KMS-11 (cell line): ENCODE results near the gene FLNC.

Experiments used
- H2AFZ ChIP-seq: fragments of 200-600 bp; sonication (generic); 2 replicates; pipeline ENCODE4 v1.6.1; 2016; ENCODE audit warnings: antibody characterized with exemption, mixed run types, low read depth
- H3K27ac ChIP-seq: fragments of 200-600 bp; sonication (generic); 2 replicates; pipeline ENCODE4 v1.6.1; 2016; ENCODE audit warnings: mild to moderate bottlenecking, mixed run types
- H3K27me3 ChIP-seq: fragments of 200-600 bp; sonication (generic); 2 replicates; pipeline ENCODE4 v1.6.1; 2017; ENCODE audit warnings: mild to moderate bottlenecking, low read depth, mixed run types, moderate library complexity; ENCODE audit not compliant: insufficient read depth
- H3K36me3 ChIP-seq: fragments of 200-600 bp; sonication (generic); 2 replicates; pipeline ENCODE4 v1.6.1; 2017; ENCODE audit warnings: mild to moderate bottlenecking, mixed run types; ENCODE audit not compliant: insufficient read depth
- H3K4me1 ChIP-seq: fragments of 200-600 bp; sonication (generic); 2 replicates; pipeline ENCODE4 v1.6.1; 2016; ENCODE audit warnings: mild to moderate bottlenecking, low read depth, mixed run types; ENCODE audit not compliant: poor library complexity, severe bottlenecking
- H3K4me2 ChIP-seq: fragments of 200-600 bp; sonication (generic); 2 replicates; pipeline ENCODE4 v1.7.0; 2016; ENCODE audit warnings: mild to moderate bottlenecking, mixed run types
- H3K4me3 ChIP-seq: fragments of 200-600 bp; sonication (generic); IDR thresholded peaks from 2 replicates; pipeline ENCODE4 v1.6.1; 2017; ENCODE audit warnings: low read depth, low read length, mixed read lengths; ENCODE audit not compliant: insufficient read depth
- H3K79me2 ChIP-seq: fragments of 200-600 bp; sonication (generic); 2 replicates; pipeline ENCODE4 v1.6.1; 2016; ENCODE audit warnings: low read depth, mixed run types; ENCODE audit not compliant: insufficient read depth
- H3K9ac ChIP-seq: fragments of 200-600 bp; sonication (generic); 2 replicates; pipeline ENCODE4 v1.6.1; 2016; ENCODE audit warnings: mild to moderate bottlenecking, mixed run types
- H4K20me1 ChIP-seq: fragments of 200-600 bp; sonication (generic); 2 replicates; pipeline ENCODE4 v1.6.1; 2016; ENCODE audit warnings: mild to moderate bottlenecking, mixed run types; ENCODE audit not compliant: insufficient read depth
- CTCF ChIP-seq: fragments of 200-600 bp; sonication (generic); conservative IDR thresholded peaks from 2 replicates; pipeline ENCODE4 v1.6.1; 2017; ENCODE audit warnings: low read depth, mild to moderate bottlenecking, antibody characterized with exemption, low read length, moderate library complexity, mixed read lengths

FLNC gene

DNA sequence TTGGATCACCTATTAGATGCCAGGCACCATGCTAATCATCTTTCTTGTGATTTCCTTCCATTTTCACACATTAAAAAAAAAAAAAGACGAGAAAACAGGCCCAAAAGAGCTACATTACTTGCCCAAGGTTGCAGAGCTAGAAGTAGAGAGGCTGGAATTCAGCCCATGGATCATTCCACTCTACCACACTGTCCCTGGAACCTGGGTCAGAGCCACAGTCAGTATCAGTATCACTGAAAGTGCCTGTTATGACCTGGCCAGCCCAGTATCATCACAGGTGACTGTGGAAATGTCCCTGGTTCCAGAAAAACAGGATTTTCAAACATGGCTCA is 3.3 kb upstream of the FLNC start:
- Histone ChIP-seq H3K27me3 (peaks cover 10% of the 10 kb centered on the region), H3K79me2 (no peaks in the 10 kb centered on the region), H3K9ac (no peak overlapping the region), H2AFZ (no peak overlapping the region), H3K4me3 (no peak overlapping the region), H4K20me1 (no peaks in the 10 kb centered on the region), H3K36me3 (no peaks in the 10 kb centered on the region), H3K27ac (no peak overlapping the region), H3K4me2 (no peak overlapping the region), H3K4me1 (no peaks in the 10 kb centered on the region)
- no peak for TF ChIP-seq CTCF

- Histone ChIP-seq H3K79me2 (no peaks in the 10 kb centered on the region), H3K9ac (no peak overlapping the region), H3K36me3 (no peaks in the 10 kb centered on the region), H2AFZ (no peak overlapping the region), H4K20me1 (no peaks in the 10 kb centered on the region), H3K4me3 (no peak overlapping the region), H3K27ac (no peak overlapping the region), H3K27me3 (peaks cover 12% of the 10 kb centered on the region), H3K4me1 (no peaks in the 10 kb centered on the region), H3K4me2 (no peak overlapping the region)
- TF ChIP-seq CTCF, result no peak
These were observed 2.8 kb upstream of the FLNC start for GRCh38 chr7:128827248-128827958.

DNA sequence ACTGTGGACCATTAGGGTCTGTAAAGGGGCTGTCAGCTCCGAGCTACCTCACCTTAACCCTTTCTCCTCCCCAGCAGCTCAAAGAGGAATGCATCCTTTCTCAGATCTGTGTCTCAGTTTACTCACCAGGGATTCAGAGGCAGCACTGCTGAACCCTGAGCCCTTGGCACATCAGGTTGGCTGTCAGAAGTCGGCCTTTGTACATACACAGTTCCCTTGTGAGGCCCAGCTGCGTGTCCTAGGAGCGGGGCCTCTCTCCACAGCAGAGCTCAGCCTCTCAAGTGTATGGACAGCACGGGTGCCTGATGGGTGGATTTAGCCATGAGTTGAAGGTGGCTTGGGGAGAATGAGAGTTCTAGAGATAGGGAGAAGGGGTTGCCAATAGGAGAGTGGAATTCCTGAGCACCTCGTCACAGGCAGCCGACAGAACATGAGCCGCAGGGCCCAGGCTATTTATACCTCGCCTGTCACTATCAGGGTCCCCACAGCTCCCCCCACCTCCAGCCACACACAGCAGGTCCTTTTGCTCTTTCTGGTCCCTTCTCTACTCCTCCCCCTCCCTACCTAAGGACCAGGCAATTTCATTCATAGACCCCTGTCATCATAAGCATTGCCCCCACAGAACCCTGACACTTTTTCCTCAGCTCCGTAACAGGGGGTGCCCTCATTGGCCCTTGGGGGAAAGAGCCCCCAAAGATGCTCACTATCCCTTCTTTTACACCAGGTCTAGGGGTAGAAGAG is 2.1 kb upstream of the FLNC start:
- Histone ChIP-seq H3K36me3 (no peaks in the 10 kb centered on the region), H3K4me3 (no peak overlapping the region), H3K79me2 (no peaks in the 10 kb centered on the region), H3K27ac (no peak overlapping the region), H2AFZ (no peak overlapping the region), H3K27me3 (peaks cover 19% of the 10 kb centered on the region), H4K20me1 (no peaks in the 10 kb centered on the region), H3K4me2 (no peak overlapping the region), H3K4me1 (no peaks in the 10 kb centered on the region), H3K9ac (no peak overlapping the region)
- no peak for TF ChIP-seq CTCF

DNA sequence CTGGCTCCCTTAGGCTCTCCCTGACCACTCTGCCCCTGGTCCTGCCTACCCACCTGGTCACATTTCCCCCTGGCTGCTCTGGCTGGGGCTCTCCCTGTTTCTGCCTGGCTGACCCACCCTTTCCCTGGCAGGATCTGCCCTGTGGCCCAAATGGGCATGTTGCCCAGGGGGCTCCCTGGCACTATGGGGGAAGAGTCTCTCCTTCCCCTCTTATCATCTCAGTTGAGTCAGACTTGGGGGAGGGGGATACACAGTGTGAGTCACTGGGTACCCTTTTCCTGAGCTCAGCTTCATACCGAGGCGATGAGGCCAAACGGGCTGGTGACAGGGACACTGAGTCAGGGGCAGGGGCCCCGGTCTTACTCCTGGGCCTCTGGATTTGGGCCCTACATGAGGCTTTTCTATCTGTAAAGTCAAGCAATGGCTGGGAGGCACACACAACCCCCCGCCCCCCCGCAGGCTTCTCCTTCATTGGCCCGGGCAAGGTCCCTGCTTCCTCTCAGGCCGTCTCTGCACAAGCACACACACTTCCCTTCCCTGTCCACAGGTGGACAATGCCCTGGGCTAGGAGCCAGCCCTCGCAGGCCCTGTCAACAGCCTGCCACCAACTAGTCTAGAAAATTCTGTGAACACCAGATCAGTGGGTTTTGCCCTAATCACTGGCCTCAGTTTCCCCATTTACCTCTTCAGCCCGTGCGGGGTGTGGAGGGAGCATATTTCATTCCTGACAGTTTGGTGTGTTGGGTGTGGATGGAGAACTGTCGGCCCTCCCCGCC is 627 bp upstream of the FLNC start:
- no peak for TF ChIP-seq CTCF
- Histone ChIP-seq H3K4me3 (no peak overlapping the region), H2AFZ (no peak overlapping the region), H3K9ac (no peak overlapping the region), H3K27ac (no peak overlapping the region), H3K27me3 (peaks cover 28% of the 10 kb centered on the region), H3K4me2 (no peak overlapping the region), H3K4me1 (no peaks in the 10 kb centered on the region), H4K20me1 (no peaks in the 10 kb centered on the region), H3K79me2 (no peaks in the 10 kb centered on the region), H3K36me3 (no peaks in the 10 kb centered on the region)
